ENCODE measurements around the gene GOLGA6C.
"Not testable (repeated sequence)": the region's sequence is repeated elsewhere in the genome, so short reads cannot be mapped to it uniquely, and the experiment has no call there.

DNA sequence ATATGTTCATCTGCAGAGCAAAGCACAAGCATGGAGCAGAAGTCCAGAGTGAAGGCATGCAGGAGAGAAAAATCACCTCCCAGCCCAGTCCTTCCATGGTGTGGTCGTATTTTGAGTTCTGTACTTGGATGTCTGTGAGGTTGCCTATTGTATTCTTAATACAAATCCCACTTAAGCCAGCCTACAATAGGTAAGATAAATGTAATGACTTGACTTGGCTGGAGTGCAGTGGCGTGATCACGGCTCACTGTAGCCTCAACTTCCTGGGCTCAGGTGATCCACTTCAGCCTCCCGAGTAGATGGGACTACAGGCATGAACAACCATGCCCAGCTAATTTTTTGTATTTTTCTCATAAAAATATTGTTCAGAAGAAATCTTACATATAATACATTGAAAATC is 6.8 kb upstream of the GOLGA6C start:
- not testable (repeated sequence) for TF ChIP-seq POLR2A (IDR thresholded peaks at IDR 0.05)
- TF ChIP-seq, protein P1, sequence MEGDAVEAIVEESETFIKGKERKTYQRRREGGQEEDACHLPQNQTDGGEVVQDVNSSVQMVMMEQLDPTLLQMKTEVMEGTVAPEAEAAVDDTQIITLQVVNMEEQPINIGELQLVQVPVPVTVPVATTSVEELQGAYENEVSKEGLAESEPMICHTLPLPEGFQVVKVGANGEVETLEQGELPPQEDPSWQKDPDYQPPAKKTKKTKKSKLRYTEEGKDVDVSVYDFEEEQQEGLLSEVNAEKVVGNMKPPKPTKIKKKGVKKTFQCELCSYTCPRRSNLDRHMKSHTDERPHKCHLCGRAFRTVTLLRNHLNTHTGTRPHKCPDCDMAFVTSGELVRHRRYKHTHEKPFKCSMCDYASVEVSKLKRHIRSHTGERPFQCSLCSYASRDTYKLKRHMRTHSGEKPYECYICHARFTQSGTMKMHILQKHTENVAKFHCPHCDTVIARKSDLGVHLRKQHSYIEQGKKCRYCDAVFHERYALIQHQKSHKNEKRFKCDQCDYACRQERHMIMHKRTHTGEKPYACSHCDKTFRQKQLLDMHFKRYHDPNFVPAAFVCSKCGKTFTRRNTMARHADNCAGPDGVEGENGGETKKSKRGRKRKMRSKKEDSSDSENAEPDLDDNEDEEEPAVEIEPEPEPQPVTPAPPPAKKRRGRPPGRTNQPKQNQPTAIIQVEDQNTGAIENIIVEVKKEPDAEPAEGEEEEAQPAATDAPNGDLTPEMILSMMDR (IDR thresholded peaks at IDR 0.05), result not testable (repeated sequence)

All from Peyer's patch (tissue), 4 donors.